ENCODE results near the gene MBNL2.

GRCh38 chr13:97257800-97258799 is 36.0 kb downstream of the MBNL2 start:
- TF ChIP-seq CTCF (IDR thresholded peaks at IDR 0.05; ENCODE audit: insufficient read depth, low read length): no peak
- no peak for TF ChIP-seq SPI1 (IDR thresholded peaks at IDR 0.05; ENCODE audit: borderline replicate concordance, low read depth)
- TF ChIP-seq POLR2AphosphoS5 (IDR thresholded peaks at IDR 0.05; ENCODE audit: low read depth): no peak
- no peak for TF ChIP-seq REST (IDR thresholded peaks at IDR 0.05; ENCODE audit: insufficient replicate concordance, low read depth)

Data from HL-60 (cell line).